22Rv1 (cell line): ENCODE measurements around the gene DOCK8.
A peak's percentile ranks its signal among the peaks of the same experiment; 100 is the strongest.

Source experiments
- H3K27ac ChIP-seq: fragments of 450-650 bp; 2 replicates; pipeline ENCODE4 v1.5.1; 2017
- ZFX ChIP-seq: fragments of 450-650 bp; IDR thresholded peaks from 2 replicates; pipeline ENCODE4 v1.6.1; 2017; ENCODE audit warnings: antibody characterized with exemption, borderline replicate concordance
- TF ChIP-seq, protein P1 (sequence below): fragments of 450-650 bp; IDR thresholded peaks from 2 replicates; pipeline ENCODE4 v1.5.1; 2017; ENCODE audit warnings: mild to moderate bottlenecking

Gene DOCK8

DNA sequence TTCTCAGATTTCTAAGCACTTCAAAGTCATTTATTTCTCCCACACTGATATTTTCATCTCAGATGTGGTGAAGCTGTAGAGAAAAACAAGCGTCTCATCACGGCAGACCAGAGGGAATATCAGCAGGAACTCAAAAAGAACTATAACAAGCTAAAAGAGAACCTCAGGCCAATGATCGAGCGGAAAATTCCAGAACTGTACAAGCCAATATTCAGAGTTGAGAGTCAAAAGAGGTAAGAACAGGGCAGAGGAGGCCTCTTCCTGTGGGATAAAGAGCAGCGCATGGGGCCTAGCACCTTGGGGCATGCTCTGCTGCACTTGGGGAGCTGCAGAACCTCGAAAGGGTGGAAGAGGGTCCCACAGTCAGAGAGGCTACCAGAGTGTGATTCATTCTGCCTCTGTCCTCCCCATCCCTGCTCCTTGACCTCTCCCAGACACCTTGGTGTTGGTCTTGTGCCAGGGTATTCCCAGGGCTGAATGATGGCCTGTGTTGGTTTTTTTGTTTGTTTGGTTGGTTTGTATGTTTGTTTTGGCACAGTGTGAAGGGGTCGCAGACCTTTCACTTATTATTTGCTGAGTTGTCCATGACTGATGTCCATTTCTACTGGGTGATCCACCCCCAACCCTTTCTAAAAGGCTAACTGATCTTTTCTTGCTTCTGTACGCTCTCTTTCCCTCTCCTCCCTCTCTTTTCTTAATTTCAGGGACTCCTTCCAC, 248.9 kb downstream of the DOCK8 start:
- H3K27ac ChIP-seq: no peak overlapping the region
- TF ChIP-seq ZFX: no peak
- TF ChIP-seq, protein P1, sequence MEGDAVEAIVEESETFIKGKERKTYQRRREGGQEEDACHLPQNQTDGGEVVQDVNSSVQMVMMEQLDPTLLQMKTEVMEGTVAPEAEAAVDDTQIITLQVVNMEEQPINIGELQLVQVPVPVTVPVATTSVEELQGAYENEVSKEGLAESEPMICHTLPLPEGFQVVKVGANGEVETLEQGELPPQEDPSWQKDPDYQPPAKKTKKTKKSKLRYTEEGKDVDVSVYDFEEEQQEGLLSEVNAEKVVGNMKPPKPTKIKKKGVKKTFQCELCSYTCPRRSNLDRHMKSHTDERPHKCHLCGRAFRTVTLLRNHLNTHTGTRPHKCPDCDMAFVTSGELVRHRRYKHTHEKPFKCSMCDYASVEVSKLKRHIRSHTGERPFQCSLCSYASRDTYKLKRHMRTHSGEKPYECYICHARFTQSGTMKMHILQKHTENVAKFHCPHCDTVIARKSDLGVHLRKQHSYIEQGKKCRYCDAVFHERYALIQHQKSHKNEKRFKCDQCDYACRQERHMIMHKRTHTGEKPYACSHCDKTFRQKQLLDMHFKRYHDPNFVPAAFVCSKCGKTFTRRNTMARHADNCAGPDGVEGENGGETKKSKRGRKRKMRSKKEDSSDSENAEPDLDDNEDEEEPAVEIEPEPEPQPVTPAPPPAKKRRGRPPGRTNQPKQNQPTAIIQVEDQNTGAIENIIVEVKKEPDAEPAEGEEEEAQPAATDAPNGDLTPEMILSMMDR: no peak

DNA sequence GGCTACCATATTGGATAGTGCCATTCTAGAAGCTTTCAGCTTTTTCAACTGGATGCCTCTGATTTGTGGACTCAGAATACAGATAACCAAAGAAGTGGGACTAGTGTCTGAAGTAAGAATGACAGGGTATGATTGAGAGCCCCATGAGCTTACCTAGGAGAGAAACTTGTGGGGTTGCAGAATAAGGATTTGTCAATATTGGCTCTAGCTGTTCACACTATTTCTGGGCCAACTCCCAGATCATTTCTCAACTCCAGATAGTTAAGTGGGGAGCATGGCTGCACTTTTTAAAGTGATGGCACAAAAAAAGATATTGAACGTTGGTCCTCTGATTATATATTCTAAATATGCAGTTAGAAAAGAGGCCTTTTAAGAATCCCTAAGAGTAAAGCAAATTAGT, 252.1 kb downstream of the DOCK8 start:
- TF ChIP-seq, protein P1: no peak
- no peak for TF ChIP-seq ZFX
- no peak overlapping the region for H3K27ac ChIP-seq

DNA sequence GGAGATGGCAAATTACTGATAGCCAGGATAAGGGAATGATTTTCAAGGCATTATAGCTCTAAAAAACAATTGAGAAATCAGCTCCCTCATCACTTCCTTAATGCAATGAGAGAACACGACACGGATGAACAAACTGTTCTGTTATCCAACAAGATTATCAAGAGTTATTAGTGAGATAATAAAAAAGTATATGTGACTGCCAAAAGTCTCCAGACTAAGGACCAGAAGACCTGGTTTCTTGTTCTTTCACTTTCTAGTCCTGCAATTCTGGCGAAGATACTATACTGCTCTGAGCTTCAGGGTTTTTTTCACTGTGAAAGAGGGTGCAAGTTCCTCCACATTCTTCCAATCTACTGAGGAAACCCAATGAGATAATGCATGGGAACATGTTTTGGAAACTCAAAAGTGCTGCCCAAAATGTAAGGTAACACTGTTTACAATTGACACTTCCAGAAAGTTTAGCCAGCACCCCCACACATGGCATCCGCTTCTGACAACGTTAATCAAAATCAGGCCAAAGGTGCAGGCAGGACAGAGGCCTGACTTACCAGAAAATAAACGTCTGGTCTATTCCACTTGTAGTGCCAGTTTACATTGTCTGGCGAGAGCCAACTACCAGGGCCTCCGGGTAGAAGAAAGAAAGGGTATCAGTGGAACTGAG, 254.2 kb downstream of the DOCK8 start:
- H3K27ac ChIP-seq: peak overlapping the region; percentile 75
- no peak for TF ChIP-seq ZFX
- TF ChIP-seq, protein P1: no peak

DNA sequence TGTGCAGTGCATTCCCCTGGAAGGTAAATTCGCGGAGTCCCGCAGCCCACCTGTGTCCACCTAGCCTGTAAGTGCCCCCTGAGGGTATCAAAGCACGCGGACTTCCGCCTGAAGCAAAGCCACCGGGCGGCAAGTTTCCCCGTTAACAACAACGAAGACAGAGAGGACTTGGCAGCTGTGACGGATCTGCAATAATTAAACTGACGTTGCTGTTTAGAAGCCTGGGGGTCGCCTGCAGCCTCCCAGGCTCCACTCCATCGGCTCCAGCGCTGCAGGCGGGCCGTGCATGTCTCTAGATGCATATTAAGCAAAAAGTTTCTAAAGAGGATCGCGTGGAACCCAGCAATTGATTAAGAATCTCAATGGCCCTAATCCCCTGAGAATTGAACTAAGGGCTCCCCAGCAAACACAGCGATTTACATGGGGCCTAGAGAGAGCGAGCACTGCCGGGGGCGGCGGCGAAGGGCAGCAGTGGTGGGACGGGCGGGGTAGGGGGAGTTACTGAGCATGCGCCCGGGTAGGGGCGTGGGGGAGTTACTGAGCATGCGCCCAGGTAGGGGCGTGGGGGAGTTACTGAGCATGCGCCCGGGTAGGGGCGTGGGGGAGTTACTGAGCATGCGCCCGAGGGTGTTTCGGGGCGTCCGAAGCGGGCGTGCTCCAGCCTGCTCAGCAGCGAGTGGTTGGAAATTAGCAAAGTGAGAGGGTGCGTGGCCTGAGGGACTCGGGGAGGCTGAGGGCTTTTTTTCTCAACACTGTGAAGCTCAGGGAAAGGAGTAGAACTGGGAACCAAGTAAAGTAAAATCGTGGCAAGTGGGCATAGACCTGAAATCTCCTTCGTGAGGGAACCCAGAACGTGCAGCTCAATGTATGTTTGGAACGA, 255.2 kb downstream of the DOCK8 start:
- TF ChIP-seq, protein P1: no peak
- TF ChIP-seq ZFX: no peak
- H3K27ac ChIP-seq: peak overlapping the region; percentile 75

DNA sequence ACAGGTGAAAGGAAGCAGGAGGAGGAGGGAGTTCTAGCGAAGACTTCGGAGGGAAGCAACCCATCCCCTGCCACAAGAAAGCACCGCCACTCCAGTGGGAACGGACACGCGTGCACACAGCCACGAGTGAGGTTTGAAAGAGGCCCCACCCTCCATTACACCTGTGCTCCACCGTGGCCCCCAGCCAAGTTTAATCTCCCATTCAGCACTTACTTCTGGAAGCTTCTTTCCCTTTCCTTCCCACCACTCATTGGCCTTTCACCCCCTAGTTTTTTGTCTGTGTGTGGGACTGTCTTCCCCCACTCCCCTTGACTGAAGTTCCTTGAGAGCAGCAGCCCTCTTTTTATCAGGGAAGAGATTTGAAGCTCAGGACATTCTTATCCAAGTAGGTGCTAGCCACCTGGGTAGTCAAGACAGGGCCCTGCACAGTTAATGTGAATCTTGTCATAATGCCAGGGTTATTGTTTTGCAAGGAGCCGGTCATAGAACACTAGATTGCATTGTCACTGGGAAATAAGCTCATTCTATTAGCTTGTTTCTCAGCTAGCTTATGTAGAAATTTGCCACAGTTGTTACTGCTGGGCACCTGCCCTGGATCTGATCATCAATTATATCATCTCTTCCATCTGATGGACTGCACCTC, 256.0 kb downstream of the DOCK8 start:
- TF ChIP-seq ZFX: no peak
- TF ChIP-seq, protein P1: no peak
- peak overlapping the region; percentile 75 for H3K27ac ChIP-seq

DNA sequence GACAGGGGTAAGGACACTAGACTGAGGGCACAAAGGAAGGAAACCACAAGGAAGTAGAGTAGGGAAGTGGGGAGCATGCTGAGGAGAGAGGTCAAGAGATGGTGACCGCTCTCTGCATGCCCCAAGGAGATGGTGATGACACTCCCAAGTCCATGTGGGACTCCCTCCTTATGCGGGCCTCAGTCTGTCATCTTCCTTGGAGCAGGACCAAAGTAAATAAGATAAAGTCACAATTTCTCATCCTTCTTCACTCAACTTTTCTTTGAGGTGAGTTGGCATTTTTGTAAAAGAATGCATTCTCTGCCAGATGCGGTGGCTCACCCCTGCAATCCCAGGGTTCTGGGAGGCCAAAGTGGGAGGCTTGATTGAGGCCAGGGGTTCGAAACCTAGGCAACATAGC, 256.7 kb downstream of the DOCK8 start:
- no peak overlapping the region for H3K27ac ChIP-seq
- TF ChIP-seq, protein P1: no peak
- no peak for TF ChIP-seq ZFX
